ENCODE measurements around the gene KCNK6. TPM values are rescaled to one million over a fixed set of nuclear protein-coding genes. Genes with fewer than 3 reads are reported as not detected.

Gene KCNK6
- total and polyA plus RNA-seq, 2 donors (not counting 3 experiments of a cell fraction or from before 2014, with no cell fraction given), result 7.4 to 11.3 TPM

DNA sequence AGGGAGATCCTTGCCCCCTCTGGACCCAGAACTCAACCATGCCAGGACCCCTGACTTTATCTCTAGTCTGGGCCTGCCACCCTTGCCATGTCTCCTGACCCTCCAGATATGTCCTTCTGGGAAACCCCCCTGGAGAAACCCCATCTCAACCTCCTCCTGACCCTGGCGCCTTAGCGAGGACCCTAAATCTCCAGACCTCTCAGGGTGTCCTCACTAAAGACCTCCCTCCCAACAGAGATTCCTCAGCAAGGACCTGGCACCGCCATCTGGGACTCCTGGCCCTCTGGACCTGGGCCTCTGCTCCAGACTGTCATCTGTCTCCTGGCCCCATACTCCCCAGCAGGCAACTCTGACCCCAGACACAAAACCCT lies 1.3 kb downstream of the KCNK6 start:
- H2AFZ ChIP-seq (ENCODE audit: low read depth, low read length), result no peak overlapping the region
- intact Hi-C loops (cut with micrococcal nuclease) (no loop called here), dilution Hi-C loops (cut with MboI; ENCODE audit: extremely low pct_ligation_motif_present, low sequenced_read_pairs) (no loop called here)
- ChIA-PET POLR2A (no interaction called here), CTCF (interaction anchor here (0.7 to 4.4 kb wide), 6 partner anchors 14 to 79 kb away, joined by 3 to 16 read pairs (median 6); partner anchors contain the start of genes CATSPERG and PPP1R14A)
- peaks cover 35% of the 10 kb centered on the region for H3K4me1 ChIP-seq (ENCODE audit: control insufficient read depth, extremely low read depth, insufficient read depth, low read length)
- H3K9me1 ChIP-seq (replicated peaks; ENCODE audit: control insufficient read depth, extremely low read depth, insufficient read depth, low read length), result peaks cover 5% of the 10 kb centered on the region
- H3K9me3 ChIP-seq (replicated peaks; ENCODE audit: control insufficient read depth, insufficient read depth, low read length), result no peaks in the 10 kb centered on the region
- DNase-seq (ENCODE audit: low read depth, low spot score) (no peak), FAIRE-seq (no peak)
- H3K9ac ChIP-seq (replicated peaks; ENCODE audit: extremely low read depth, insufficient read depth, low read length), result no peak overlapping the region
- TF ChIP-seq EZH2 (IDR thresholded peaks at IDR 0.05; ENCODE audit: borderline replicate concordance, low read depth, low read length, severe bottlenecking), result no peak
- TF ChIP-seq GATA2 (IDR thresholded peaks at IDR 0.05; ENCODE audit: insufficient read depth, insufficient read length, low read depth, low read length), result no peak
- no peak for TF ChIP-seq JUN (IDR thresholded peaks at IDR 0.05; ENCODE audit: borderline replicate concordance, insufficient read depth, insufficient read length, low read depth)
- no peak for TF ChIP-seq POLR2A (IDR thresholded peaks at IDR 0.05; ENCODE audit: low read depth, low read length)
- TF ChIP-seq FOS (IDR thresholded peaks at IDR 0.05; ENCODE audit: borderline replicate concordance, insufficient read depth, low read length), result no peak
- TF ChIP-seq MAX (IDR thresholded peaks at IDR 0.05; ENCODE audit: insufficient read depth, insufficient read length), result no peak
- TF ChIP-seq MYC (IDR thresholded peaks at IDR 0.05; ENCODE audit: low read depth, low read length), result no peak
- TF ChIP-seq, protein P1, sequence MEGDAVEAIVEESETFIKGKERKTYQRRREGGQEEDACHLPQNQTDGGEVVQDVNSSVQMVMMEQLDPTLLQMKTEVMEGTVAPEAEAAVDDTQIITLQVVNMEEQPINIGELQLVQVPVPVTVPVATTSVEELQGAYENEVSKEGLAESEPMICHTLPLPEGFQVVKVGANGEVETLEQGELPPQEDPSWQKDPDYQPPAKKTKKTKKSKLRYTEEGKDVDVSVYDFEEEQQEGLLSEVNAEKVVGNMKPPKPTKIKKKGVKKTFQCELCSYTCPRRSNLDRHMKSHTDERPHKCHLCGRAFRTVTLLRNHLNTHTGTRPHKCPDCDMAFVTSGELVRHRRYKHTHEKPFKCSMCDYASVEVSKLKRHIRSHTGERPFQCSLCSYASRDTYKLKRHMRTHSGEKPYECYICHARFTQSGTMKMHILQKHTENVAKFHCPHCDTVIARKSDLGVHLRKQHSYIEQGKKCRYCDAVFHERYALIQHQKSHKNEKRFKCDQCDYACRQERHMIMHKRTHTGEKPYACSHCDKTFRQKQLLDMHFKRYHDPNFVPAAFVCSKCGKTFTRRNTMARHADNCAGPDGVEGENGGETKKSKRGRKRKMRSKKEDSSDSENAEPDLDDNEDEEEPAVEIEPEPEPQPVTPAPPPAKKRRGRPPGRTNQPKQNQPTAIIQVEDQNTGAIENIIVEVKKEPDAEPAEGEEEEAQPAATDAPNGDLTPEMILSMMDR (IDR thresholded peaks at IDR 0.05; ENCODE audit: extremely low read depth in 1 of 2, insufficient read depth in 1 of 2, low read depth in 1 of 2, low read length in 2 of 2), result no peak
- TF ChIP-seq POLR2AphosphoS5 (IDR thresholded peaks at IDR 0.05; ENCODE audit: insufficient read depth, low read depth, low read length), result no peak
- no peaks in the 10 kb centered on the region for H4K20me1 ChIP-seq (replicated peaks; ENCODE audit: control insufficient read depth, extremely low read depth, insufficient read depth, low read length)
- no peak overlapping the region for H3K4me3 ChIP-seq (replicated peaks in 1 of 3; ENCODE audit: insufficient read depth in 1 of 3, low read depth in 1 of 3, low read length in 3 of 3)
- H3K4me2 ChIP-seq (ENCODE audit: insufficient read depth, low read length), result no peak overlapping the region
- peaks cover 0 to 4% of the 10 kb centered on the region in 2 experiments for H3K36me3 ChIP-seq (ENCODE audit: control insufficient read depth in 2 of 2, extremely low read depth in 1 of 2, insufficient read depth in 2 of 2, low read length in 2 of 2)
- no TSS peak for BruUV-seq (replicated peaks)
- H3K27ac ChIP-seq (ENCODE audit: insufficient read depth, low read depth, low read length), result no peak overlapping the region
- H3K79me2 ChIP-seq (ENCODE audit: control insufficient read depth, insufficient read depth, low read length), result no peaks in the 10 kb centered on the region
- no peaks in the 10 kb centered on the region for H3K27me3 ChIP-seq (ENCODE audit: control insufficient read depth in 2 of 2, insufficient read depth in 2 of 2, low read length in 2 of 2)
